ENCODE measurements around the gene OSBPL2.

The OSBPL2 gene

DNA sequence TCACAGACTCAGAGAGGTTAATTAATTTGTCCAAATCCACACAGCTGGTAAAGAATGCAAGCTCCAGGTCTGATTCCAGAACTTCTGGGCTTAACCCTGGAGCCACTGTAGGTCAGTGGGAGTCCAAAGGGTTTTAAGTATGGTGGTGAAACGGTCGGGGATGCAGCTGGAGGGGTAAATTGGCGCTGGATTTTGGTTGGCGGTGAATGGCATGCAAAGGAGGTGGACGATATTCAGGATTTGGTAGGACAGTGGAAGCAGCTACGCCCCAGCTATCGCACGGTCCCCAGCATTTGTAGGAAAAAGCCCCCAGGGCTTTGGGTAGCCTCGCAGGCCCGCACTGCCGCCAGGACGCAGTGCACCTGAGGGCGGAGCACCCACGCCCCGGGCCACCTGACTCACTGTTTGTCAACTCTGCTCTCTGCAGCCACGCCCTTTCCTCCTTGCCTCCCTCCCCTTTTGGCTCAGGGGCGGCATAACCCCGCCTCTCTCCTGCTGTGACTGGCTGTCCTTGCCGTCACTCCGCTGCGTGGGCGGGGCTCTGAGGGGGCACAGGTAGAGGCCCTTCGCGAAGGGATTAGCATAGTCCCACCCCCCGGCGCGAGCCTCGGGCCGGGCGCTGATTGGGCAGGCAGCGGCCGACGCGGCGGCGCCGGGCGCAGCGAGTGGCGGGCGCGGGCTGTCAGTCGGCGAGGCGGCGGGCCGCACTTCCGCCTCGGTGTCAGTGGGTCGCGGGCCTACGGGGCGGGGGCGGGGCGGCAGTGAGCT is at the start of gene OSBPL2:
Gene OSBPL2 (plus strand): TSS at position 721 of the 768 bp plus-strand sequence. CDS start 17,664 bp downstream, outside the sequence.
- DNase-seq (ENCODE audit: low read depth): peak; percentile 86
- peak within 1 kb of the TSS; percentile 71 for H3K4me3 ChIP-seq (ENCODE audit: low read length)
- TF ChIP-seq, protein P1, sequence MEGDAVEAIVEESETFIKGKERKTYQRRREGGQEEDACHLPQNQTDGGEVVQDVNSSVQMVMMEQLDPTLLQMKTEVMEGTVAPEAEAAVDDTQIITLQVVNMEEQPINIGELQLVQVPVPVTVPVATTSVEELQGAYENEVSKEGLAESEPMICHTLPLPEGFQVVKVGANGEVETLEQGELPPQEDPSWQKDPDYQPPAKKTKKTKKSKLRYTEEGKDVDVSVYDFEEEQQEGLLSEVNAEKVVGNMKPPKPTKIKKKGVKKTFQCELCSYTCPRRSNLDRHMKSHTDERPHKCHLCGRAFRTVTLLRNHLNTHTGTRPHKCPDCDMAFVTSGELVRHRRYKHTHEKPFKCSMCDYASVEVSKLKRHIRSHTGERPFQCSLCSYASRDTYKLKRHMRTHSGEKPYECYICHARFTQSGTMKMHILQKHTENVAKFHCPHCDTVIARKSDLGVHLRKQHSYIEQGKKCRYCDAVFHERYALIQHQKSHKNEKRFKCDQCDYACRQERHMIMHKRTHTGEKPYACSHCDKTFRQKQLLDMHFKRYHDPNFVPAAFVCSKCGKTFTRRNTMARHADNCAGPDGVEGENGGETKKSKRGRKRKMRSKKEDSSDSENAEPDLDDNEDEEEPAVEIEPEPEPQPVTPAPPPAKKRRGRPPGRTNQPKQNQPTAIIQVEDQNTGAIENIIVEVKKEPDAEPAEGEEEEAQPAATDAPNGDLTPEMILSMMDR (conservative IDR thresholded peaks at IDR 0.05; ENCODE audit: low read depth, low read length): no peak

- TF ChIP-seq, protein P1 (conservative IDR thresholded peaks at IDR 0.05; ENCODE audit: low read depth, low read length): no peak
- no peak for DNase-seq (ENCODE audit: low read depth)
- H3K4me3 ChIP-seq (ENCODE audit: low read length): no peak overlapping the region
Measured at GRCh38 chr20:62190639-62191411, 47.5 kb upstream of the OSBPL2 start.

DNA sequence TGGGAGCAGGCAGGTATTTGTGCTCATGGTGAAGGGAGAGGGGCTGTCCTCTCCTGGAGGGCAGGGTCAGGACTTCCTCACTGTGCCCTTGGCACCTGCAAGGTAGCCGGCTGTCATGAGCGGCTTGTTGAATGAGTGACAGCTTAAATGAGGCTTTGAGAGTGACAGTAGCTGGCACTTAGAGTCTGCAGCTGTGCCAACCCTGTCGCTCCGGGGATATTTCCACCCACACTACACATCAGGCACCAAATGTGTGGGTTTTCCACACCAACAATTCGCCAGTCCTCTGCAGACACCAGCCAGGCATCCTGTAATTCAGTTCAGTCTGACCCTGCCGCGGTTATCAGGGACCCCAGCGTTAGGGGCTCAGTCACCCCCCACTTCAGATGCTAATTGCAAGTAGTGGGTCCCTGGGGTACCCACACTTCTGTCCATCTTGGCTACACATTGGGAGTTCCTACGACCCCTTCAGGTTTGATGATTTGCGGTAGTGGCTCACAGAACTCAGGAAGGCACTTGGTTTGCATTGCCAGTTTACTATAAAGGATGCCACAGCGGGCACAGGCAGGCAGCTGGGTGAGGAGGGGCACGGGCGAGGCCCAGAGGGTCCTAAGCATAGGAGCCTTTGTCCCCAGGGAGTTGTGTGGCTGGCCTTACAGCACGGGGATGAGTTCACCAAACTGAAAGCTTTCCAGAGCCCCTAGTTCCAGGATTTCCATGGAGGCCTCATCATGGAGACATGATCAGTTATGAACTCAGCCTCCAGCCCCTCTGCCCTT is 46.4 kb upstream of the OSBPL2 start:
- TF ChIP-seq, protein P1 (conservative IDR thresholded peaks at IDR 0.05; ENCODE audit: low read depth, low read length): no peak
- DNase-seq (ENCODE audit: low read depth): no peak
- H3K4me3 ChIP-seq (ENCODE audit: low read length): no peak overlapping the region

GRCh38 chr20:62192635-62193034 is 45.7 kb upstream of the OSBPL2 start:
- TF ChIP-seq, protein P1 (conservative IDR thresholded peaks at IDR 0.05; ENCODE audit: low read depth, low read length): no peak
- no peak overlapping the region for H3K4me3 ChIP-seq (ENCODE audit: low read length)
- no peak for DNase-seq (ENCODE audit: low read depth)

DNA sequence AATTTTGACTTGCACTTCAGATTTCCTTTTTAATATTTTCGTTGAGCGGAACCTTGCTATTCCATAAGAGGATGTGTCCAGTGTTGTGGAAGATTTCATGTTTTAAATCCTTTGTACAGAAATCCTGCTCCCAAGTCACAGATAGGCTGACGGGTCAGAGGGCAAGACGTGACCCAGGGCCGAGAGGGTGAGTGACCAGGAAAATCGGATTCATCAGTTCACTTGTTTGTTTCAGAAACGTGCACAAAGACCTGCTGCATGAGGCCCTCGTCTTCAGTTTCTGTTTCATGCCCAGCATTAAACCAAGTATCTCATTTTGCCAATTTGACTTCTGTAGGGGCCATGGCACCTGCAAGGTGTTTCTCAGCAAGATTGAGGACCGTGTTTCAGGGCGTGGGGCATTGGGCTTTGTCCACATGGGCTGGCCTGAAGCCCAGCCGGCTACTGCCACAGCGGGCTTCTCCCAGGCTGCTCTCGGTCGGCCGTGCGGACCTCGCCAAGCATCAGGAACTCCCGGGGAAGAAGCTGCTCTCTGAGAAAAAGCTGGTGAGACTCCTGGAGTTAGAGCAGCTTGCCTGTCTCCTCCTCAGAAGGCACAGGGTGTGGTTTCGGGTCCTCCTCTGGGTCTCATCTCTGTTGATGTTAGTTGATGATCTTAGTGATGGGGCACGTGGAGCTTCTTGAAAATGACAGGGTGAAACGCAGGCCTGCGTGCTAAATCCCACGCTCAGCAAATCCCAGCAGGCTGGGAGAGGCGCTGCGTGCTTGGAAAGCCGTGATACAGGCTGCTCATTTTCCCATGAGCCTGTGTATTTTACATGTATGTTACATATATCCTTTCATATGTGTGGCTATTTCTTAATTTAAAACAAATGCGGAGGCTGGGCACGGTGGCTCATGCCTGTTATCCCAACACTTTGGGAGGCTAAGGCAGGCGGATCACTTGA is 45.0 kb upstream of the OSBPL2 start:
- TF ChIP-seq, protein P1 (conservative IDR thresholded peaks at IDR 0.05; ENCODE audit: low read depth, low read length): no peak
- no peak for DNase-seq (ENCODE audit: low read depth)

DNA sequence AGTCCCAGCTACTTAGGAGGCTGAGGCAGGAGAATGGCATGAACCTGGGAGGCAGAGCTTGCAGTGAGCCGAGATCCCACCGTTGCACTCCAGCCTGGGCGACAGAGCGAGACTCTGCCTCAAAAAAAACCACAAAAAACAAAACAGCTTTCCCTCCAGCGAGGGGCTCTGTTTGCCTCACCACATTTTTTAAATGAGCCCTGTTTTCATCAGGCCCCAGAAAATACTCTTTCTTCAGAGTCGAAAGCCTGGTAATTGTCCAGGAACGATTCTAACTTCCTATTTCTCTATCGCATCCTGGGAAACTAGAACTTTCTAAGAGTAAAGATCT is 43.3 kb upstream of the OSBPL2 start:
- no peak for DNase-seq (ENCODE audit: low read depth)
- TF ChIP-seq, protein P1 (conservative IDR thresholded peaks at IDR 0.05; ENCODE audit: low read depth, low read length): no peak
- H3K4me3 ChIP-seq (ENCODE audit: low read length): no peak overlapping the region

More for the DNA sequence above, 45.0 kb upstream of the OSBPL2 start:
- H3K4me3 ChIP-seq (ENCODE audit: low read length): no peak overlapping the region
